SK-N-SH treated with all-trans-retinoic acid at 6 μM for 48 hours (cell line): ENCODE data around the gene UST.

Experiments used
- ATAC-seq: fragments of 200-7000 bp; cut with Tn5 transposase; 3 replicates; pipeline ENCODE4 v1.9.1; 2020; ENCODE audit warnings: mild to moderate bottlenecking, moderate library complexity
- ARNTL ChIP-seq: fragments of 450-650 bp; formaldehyde crosslinking; IDR thresholded peaks from 2 replicates; pipeline ENCODE4 v1.5.0; 2020; ENCODE audit warnings: low read depth, mild to moderate bottlenecking, moderate library complexity, borderline replicate concordance
- BACH2 ChIP-seq: fragments of 250-450 bp; sonication (Bioruptor Pico); IDR thresholded peaks from 2 replicates; pipeline ENCODE4 v1.9.0; 2021; ENCODE audit warnings: mild to moderate bottlenecking, borderline replicate concordance
- CREB5 ChIP-seq: fragments of 250-450 bp; sonication (Bioruptor Pico); IDR thresholded peaks from 2 replicates; pipeline ENCODE4 v1.5.1; 2020; ENCODE audit warnings: low read depth, mild to moderate bottlenecking, moderate library complexity
- CSDC2 ChIP-seq: fragments of 250-450 bp; sonication (Bioruptor Pico); IDR thresholded peaks from 2 replicates; pipeline ENCODE4 v1.5.0; 2020; ENCODE audit warnings: mild to moderate bottlenecking, moderate library complexity
- CSRNP3 ChIP-seq: fragments of 250-450 bp; sonication (Bioruptor Pico); IDR thresholded peaks from 2 replicates; pipeline ENCODE4 v1.5.1; 2021; ENCODE audit warnings: mild to moderate bottlenecking, moderate library complexity
- ESRRG ChIP-seq: fragments of 250-450 bp; sonication (Bioruptor Pico); IDR thresholded peaks from 2 replicates; pipeline ENCODE4 v1.6.1; 2021; ENCODE audit warnings: mild to moderate bottlenecking
- GLIS3 ChIP-seq: fragments of 250-450 bp; sonication (Bioruptor Pico); IDR thresholded peaks from 2 replicates; pipeline ENCODE4 v1.5.0; 2020; ENCODE audit warnings: mild to moderate bottlenecking, moderate library complexity
- ISL1 ChIP-seq: fragments of 250-450 bp; sonication (Bioruptor Pico); IDR thresholded peaks from 2 replicates; pipeline ENCODE4 v2.1.2; 2022; ENCODE audit warnings: mild to moderate bottlenecking, moderate library complexity
- OSR1 ChIP-seq: fragments of 250-450 bp; sonication (Bioruptor Pico); IDR thresholded peaks from 2 replicates; pipeline ENCODE4 v1.8.0; 2022; ENCODE audit warnings: moderate library complexity, mild to moderate bottlenecking, inconsistent platforms
- PATZ1 ChIP-seq: fragments of 250-450 bp; sonication (Bioruptor Pico); IDR thresholded peaks from 2 replicates; pipeline ENCODE4 v1.8.0; 2020; ENCODE audit warnings: mild to moderate bottlenecking, moderate library complexity, borderline replicate concordance
- POU6F1 ChIP-seq: fragments of 250-450 bp; sonication (Bioruptor Pico); IDR thresholded peaks from 2 replicates; pipeline ENCODE4 v1.8.0; 2021; ENCODE audit warnings: low read depth, mild to moderate bottlenecking, moderate library complexity, borderline replicate concordance
- PPARA ChIP-seq: fragments of 250-450 bp; sonication (Bioruptor Pico); IDR thresholded peaks from 2 replicates; pipeline ENCODE4 v1.5.0; 2020; ENCODE audit warnings: mild to moderate bottlenecking, borderline replicate concordance
- RARB ChIP-seq: fragments of 250-450 bp; sonication (Bioruptor Pico); IDR thresholded peaks from 2 replicates; pipeline ENCODE4 v1.8.0; 2021; ENCODE audit warnings: mild to moderate bottlenecking, moderate library complexity
- SNAI2 ChIP-seq: fragments of 250-450 bp; sonication (Bioruptor Pico); IDR thresholded peaks from 2 replicates; pipeline ENCODE4 v1.5.0; 2020; ENCODE audit warnings: mild to moderate bottlenecking, moderate library complexity
- TCF4 ChIP-seq: fragments of 250-450 bp; sonication (Bioruptor Pico); IDR thresholded peaks from 2 replicates; pipeline ENCODE4 v1.8.0; 2021; ENCODE audit warnings: mild to moderate bottlenecking, moderate library complexity, borderline replicate concordance
- TOX ChIP-seq: fragments of 250-450 bp; sonication (Bioruptor Pico); IDR thresholded peaks from 2 replicates; pipeline ENCODE4 v1.8.0; 2021; ENCODE audit warnings: mild to moderate bottlenecking, moderate library complexity, borderline replicate concordance
- TSHZ2 ChIP-seq: fragments of 250-450 bp; sonication (Bioruptor Pico); IDR thresholded peaks from 2 replicates; pipeline ENCODE4 v1.5.0; 2020; ENCODE audit warnings: mild to moderate bottlenecking, moderate library complexity
- ZC3H10 ChIP-seq: fragments of 250-450 bp; sonication (Bioruptor Pico); IDR thresholded peaks from 2 replicates; pipeline ENCODE4 v1.5.1; 2021; ENCODE audit warnings: mild to moderate bottlenecking, moderate library complexity
- ZFP3 ChIP-seq: fragments of 250-450 bp; sonication (Bioruptor Pico); IDR thresholded peaks from 2 replicates; pipeline ENCODE4 v1.5.0; 2020; ENCODE audit warnings: mild to moderate bottlenecking, moderate library complexity
- ZFP30 ChIP-seq: fragments of 450-650 bp; formaldehyde crosslinking; IDR thresholded peaks from 2 replicates; pipeline ENCODE4 v1.5.0; 2022; ENCODE audit warnings: mild to moderate bottlenecking, moderate library complexity
- ZNF565 ChIP-seq: fragments of 450-650 bp; formaldehyde crosslinking; conservative IDR thresholded peaks from 2 replicates; pipeline ENCODE4 v1.5.0; 2020; ENCODE audit warnings: low read depth, mild to moderate bottlenecking, moderate library complexity
- ZNF70 ChIP-seq: fragments of 450-650 bp; formaldehyde crosslinking; IDR thresholded peaks from 2 replicates; pipeline ENCODE4 v1.5.0; 2020; ENCODE audit warnings: mild to moderate bottlenecking, moderate library complexity
- ZNF8 ChIP-seq: fragments of 450-650 bp; formaldehyde crosslinking; IDR thresholded peaks from 2 replicates; pipeline ENCODE4 v1.5.0; 2020; ENCODE audit warnings: mild to moderate bottlenecking, moderate library complexity

The UST gene

GRCh38 chr6:148837941-148838340 lies 91.1 kb downstream of the UST start:
- TF ChIP-seq ZNF8 (CRISPR knock-in tag) (no peak), ZNF565 (CRISPR knock-in tag) (no peak), TSHZ2 (CRISPR knock-in tag) (no peak), ZC3H10 (CRISPR knock-in tag) (no peak), ESRRG (no peak), ZFP3 (no peak), ISL1 (CRISPR knock-in tag) (no peak), POU6F1 (no peak), ARNTL (CRISPR knock-in tag) (no peak), CSRNP3 (CRISPR knock-in tag) (no peak), TCF4 (CRISPR knock-in tag) (no peak), RARB (CRISPR knock-in tag) (no peak)
- TF ChIP-seq, all 23 proteins: peak for 0
- ATAC-seq: no peak

GRCh38 chr6:148839044-148839443 lies 92.2 kb downstream of the UST start:
- no peak for TF ChIP-seq GLIS3 (CRISPR knock-in tag)
- TF ChIP-seq ZFP3: no peak
- TF ChIP-seq BACH2 (CRISPR knock-in tag): no peak
- no peak for TF ChIP-seq PPARA (CRISPR knock-in tag)
- no peak for TF ChIP-seq ZFP30
- no peak for TF ChIP-seq OSR1 (CRISPR knock-in tag)
- TF ChIP-seq POU6F1: no peak
- no peak for TF ChIP-seq ISL1 (CRISPR knock-in tag)
- no peak for TF ChIP-seq ESRRG
- no peak for TF ChIP-seq CSDC2 (CRISPR knock-in tag)
- TF ChIP-seq PATZ1: no peak
- TF ChIP-seq TCF4 (CRISPR knock-in tag): no peak
- TF ChIP-seq ZC3H10 (CRISPR knock-in tag): no peak
- no peak for TF ChIP-seq ZNF565 (CRISPR knock-in tag)
- TF ChIP-seq ARNTL (CRISPR knock-in tag): no peak
- TF ChIP-seq TOX (CRISPR knock-in tag): no peak
- no peak for TF ChIP-seq ZNF8 (CRISPR knock-in tag)
- ATAC-seq: no peak

- ATAC-seq: no peak; the same call in 2 of the 3 replicates
- TF ChIP-seq ISL1 (CRISPR knock-in tag) (no peak), PATZ1 (no peak), CREB5 (CRISPR knock-in tag) (no peak), PPARA (CRISPR knock-in tag) (no peak), OSR1 (CRISPR knock-in tag) (no peak), GLIS3 (CRISPR knock-in tag) (no peak), RARB (CRISPR knock-in tag) (no peak), ARNTL (CRISPR knock-in tag) (no peak), SNAI2 (CRISPR knock-in tag) (no peak), ZNF70 (CRISPR knock-in tag) (no peak)
These were observed 93.4 kb downstream of the UST start for GRCh38 chr6:148840256-148840655.
